Activated T-helper 1 cell treated with anti-CD3 and anti-CD28 coated beads, Interleukin-12 subunit alpha, Interleukin-12 subunit beta, Interleukin-2, Interleukin-4 antibody, amounts not matched to agents 30 ng/mL and 10 ng/mL and 1 ng/mL, durations not matched to agents 14 hours and 24 hours and 36 hours (primary cell): ENCODE data around the gene RNF150. TPM values are rescaled to one million over a fixed set of nuclear protein-coding genes. Genes with fewer than 3 reads are reported as not detected.

Experiments
- DNase-seq: peaks from one replicate; pipeline ENCODE4 v3.0.0; 2021; ENCODE audit warnings: low spot score
- H3K27ac Mint-ChIP-seq: one replicate; pipeline ENCODE4 v1.8.0; 2021; ENCODE audit warnings: mild to moderate bottlenecking, mixed read lengths
- H3K27me3 Mint-ChIP-seq: one replicate; pipeline ENCODE4 v1.8.0; 2022; ENCODE audit warnings: mild to moderate bottlenecking, moderate library complexity, mixed read lengths; ENCODE audit not compliant: insufficient read depth
- H3K36me3 Mint-ChIP-seq: one replicate; pipeline ENCODE4 v1.8.0; 2021; ENCODE audit warnings: low read depth, mixed read lengths
- H3K4me1 Mint-ChIP-seq: one replicate; pipeline ENCODE4 v1.8.0; 2021; ENCODE audit warnings: low read depth, mixed read lengths
- H3K4me3 Mint-ChIP-seq: one replicate; pipeline ENCODE4 v1.8.0; 2021; ENCODE audit warnings: mild to moderate bottlenecking, moderate library complexity, mixed read lengths
- H3K9me3 Mint-ChIP-seq: one replicate; pipeline ENCODE4 v1.8.0; 2021; ENCODE audit warnings: mixed read lengths
- intact Hi-C: fragments of 100-400 bp; cut with micrococcal nuclease; formaldehyde crosslinking; loops from one replicate; pipeline ENCODE4 v1.15.1; 2024
- total RNA-seq: library from RNA; stranded (reverse); gene quantifications from 2 replicates; pipeline ENCODE4 v1.2.3, GENCODE V29; 2022

The RNF150 gene
- total RNA-seq, 1 donor from 2014 or later: not detected

DNA sequence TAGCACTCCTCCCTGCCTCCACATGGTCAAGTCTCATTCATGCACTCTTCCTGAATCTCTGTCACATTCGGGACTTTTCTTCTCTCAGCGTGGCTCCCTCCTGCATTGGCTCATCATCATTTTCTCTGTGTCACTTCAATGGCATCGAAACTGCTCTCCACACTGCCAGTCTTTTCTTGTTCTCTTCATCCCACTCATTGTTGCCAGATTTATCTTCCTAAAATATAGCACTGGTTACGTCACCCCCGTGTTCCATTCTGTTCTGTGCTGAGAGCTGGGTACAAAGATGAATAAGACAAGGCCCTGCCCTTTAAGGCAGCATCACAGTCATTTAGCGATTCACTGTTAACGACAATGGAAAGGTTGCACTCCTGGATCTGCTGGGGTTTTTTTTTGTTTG, 202.7 kb downstream of the RNF150 start:
- no peak overlapping the region for H3K27ac Mint-ChIP-seq
- DNase-seq: no peak
- peaks cover 10% of the 10 kb centered on the region for H3K27me3 Mint-ChIP-seq
- H3K4me1 Mint-ChIP-seq: no peaks in the 10 kb centered on the region
- H3K9me3 Mint-ChIP-seq: no peaks in the 10 kb centered on the region
- intact Hi-C loops: no loop called here
- H3K36me3 Mint-ChIP-seq: no peaks in the 10 kb centered on the region
- no peak overlapping the region for H3K4me3 Mint-ChIP-seq

DNA sequence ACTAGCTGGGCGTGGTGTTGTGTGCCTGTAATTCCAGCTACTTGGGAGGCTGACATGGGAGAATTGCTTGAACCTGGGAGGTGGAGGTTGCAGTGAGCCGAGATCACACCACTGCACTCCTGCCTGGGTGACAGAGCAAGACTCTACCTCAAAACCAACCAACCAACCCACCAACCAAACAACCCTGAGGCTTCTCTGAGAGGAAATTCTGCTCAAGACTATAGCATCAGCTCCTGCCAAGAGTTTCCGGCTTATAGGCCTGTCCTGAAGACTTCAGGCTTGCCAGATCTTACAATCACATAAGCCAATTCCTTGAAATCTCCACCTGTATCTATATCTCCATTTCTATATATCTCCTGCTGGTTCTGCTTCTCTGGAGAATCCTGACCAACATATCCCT, 203.3 kb downstream of the RNF150 start:
- intact Hi-C loops: no loop called here
- Mint-ChIP-seq H3K4me3 (no peak overlapping the region), H3K36me3 (no peaks in the 10 kb centered on the region), H3K27me3 (peaks cover 10% of the 10 kb centered on the region), H3K4me1 (no peaks in the 10 kb centered on the region), H3K27ac (no peak overlapping the region), H3K9me3 (no peaks in the 10 kb centered on the region)
- no peak for DNase-seq

DNA sequence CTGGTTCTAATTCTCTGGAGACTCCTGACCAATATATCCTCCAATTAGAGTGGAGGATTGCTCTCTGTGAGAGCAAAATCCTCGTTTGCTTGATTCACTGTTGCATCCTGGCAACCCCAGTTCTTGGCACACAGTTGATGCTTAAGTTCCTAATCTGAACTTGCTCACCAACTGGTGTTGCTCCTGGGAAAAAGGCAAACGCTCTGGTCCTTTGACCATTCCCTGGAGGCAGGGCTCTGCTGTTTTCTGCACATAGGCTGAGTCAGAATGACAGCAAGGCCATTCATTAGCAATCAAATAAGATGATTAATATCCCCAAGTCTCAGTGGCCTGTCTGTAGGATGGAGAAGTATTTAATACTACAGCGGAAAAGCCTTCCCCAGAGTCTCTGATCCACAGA, 204.4 kb downstream of the RNF150 start:
- intact Hi-C loops: no loop called here
- Mint-ChIP-seq H3K27ac (no peak overlapping the region), H3K4me3 (no peak overlapping the region), H3K27me3 (peaks cover 10% of the 10 kb centered on the region), H3K4me1 (no peaks in the 10 kb centered on the region), H3K36me3 (no peaks in the 10 kb centered on the region), H3K9me3 (no peaks in the 10 kb centered on the region)
- no peak for DNase-seq

DNA sequence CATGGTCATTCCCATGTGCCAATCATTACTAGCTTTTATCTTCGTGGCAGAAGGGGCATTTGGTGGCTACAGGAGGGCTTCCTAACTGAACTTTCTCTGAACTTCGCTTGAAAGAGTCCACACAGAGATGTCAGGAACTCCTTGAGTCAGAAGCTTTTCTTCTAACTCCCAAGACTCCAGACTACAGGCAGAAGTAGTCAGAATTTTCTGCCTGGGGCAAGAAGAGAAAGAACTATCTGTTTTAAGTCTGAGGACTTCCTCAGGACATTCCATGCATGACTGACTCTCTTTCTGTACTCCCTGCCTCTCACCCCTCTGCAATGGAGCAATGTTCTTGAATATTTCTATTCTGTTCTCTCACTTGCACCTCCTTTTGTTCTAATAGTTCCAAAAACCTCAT, 206.6 kb downstream of the RNF150 start:
- Mint-ChIP-seq H3K27me3 (peaks cover 6% of the 10 kb centered on the region), H3K9me3 (no peaks in the 10 kb centered on the region), H3K4me1 (no peaks in the 10 kb centered on the region), H3K4me3 (no peak overlapping the region), H3K36me3 (no peaks in the 10 kb centered on the region), H3K27ac (no peak overlapping the region)
- no peak for DNase-seq
- intact Hi-C loops: no loop called here

DNA sequence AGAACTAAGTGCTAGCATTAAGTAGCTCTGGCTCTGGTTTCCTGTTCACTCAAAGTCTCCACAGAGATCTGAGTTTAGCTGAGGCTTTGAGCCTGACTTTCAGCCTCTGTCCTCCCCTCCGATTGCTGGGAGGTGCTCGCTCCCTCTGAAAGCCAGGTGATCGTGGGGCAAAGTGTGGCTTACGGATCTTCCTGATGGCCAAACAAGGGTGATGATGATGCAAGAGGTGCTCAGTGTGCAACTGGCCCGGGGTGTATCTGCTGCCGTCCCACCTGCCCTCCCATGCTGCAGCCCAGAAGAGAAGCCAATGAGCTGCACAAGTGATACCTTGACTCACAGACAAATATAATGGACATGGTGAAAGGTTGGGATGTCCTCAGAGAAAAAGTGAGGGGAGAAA, 207.9 kb downstream of the RNF150 start:
- Mint-ChIP-seq H3K9me3 (no peaks in the 10 kb centered on the region), H3K4me3 (no peak overlapping the region), H3K4me1 (no peaks in the 10 kb centered on the region), H3K27ac (no peak overlapping the region), H3K36me3 (no peaks in the 10 kb centered on the region), H3K27me3 (no peaks in the 10 kb centered on the region)
- intact Hi-C loops: no loop called here
- DNase-seq: no peak

DNA sequence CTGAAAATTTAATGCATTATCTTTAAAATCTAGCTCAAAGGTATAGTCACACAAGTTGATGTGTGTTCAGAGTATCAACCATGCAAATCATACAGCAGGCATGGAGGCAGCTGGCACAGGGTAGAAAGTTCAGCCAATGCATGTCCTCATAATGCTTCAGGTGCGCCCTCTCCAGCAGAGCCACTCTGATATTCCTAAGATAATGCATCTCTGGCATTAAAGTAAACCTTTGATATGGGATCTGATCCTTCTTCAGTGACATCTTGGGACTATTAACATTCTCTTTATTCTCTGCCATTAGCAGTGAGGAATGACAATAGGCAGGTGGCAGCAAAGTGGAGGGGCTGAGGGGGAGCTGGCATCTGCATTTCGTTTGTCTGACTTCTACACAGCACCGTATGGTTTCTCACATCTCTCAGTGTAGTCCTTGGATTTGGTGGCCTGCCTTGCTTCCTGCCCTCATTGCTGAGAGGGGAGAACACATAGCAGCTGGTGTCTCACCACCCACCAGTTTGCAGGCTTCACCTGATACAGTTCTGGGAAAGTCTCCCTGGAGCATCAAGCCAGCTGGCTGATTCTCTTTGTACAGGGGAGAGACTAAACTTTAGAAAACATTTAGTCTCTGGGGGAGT, 208.4 kb downstream of the RNF150 start:
- no peaks in the 10 kb centered on the region for H3K9me3 Mint-ChIP-seq
- H3K27ac Mint-ChIP-seq: no peak overlapping the region
- H3K4me1 Mint-ChIP-seq: no peaks in the 10 kb centered on the region
- no peaks in the 10 kb centered on the region for H3K27me3 Mint-ChIP-seq
- no peak overlapping the region for H3K4me3 Mint-ChIP-seq
- intact Hi-C loops: no loop called here
- DNase-seq: no peak
- no peaks in the 10 kb centered on the region for H3K36me3 Mint-ChIP-seq

DNA sequence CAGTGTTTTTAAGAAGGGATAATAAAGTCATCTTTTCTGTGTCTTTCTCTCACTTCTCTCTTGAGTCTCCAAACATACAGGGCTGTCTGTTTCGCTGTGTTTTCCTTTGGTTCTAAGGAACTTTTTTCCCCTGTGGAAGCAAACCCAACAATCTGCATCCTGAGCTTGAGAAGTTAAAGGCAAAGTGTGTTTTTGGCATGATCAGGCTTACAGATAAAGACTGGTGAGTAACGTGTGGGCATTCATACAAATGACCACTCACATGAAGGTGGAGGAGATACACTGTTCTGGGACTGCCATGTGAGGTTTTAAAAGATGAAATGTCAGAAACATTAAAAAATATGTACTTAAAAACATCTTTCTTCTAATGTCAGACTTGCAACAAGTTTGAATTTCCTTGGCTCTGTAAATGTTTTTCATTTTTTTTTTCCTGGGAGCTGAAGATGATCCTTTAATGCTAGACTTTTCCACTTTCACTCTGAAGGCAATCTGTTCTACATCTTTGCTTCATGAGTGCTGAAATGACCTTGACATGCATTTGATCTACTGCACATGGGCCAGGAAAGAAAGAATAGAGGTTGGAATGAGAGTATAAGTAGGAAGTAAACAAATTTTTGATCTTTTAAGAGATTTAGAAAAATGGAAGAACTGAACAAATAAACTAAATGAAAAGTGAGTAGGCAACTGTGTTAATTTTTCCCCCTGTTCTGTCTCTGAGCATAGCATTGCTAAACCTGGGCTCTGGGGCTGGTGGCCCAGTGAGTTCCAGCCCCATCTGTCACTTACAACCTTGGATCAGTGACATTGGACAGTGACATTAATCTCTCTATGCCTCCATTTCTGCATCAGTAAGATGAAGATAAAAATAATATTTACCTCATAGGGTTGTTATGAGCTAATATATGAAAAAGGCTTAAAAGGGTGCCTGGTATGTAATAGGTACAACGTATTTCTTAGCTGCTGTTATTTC, 226.0 kb downstream of the RNF150 start:
- no peak overlapping the region for H3K27ac Mint-ChIP-seq
- H3K4me3 Mint-ChIP-seq: no peak overlapping the region
- no peaks in the 10 kb centered on the region for H3K4me1 Mint-ChIP-seq
- DNase-seq: no peak
- intact Hi-C loops: no loop called here
- H3K9me3 Mint-ChIP-seq: no peaks in the 10 kb centered on the region
- H3K36me3 Mint-ChIP-seq: no peaks in the 10 kb centered on the region
- peaks cover 4% of the 10 kb centered on the region for H3K27me3 Mint-ChIP-seq

DNA sequence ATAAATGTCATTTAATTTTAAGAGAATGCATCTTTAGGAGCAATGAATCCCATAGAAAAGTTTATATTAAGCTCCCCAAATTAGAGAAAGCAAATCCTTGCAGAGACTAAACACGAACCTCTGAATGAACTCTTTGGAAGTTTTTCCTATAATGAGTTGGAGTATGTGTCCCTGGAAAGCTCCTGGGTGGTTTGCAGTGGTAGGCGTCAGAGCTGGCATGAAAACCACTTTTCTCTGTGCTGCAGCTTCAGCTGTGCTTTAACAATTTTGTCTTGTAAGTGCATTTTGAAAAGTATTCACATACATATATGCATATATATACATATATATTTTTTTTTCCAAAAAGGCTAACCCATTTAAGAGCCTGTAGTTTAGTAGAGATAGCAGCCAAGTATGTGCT, 228.4 kb downstream of the RNF150 start:
- Mint-ChIP-seq H3K27ac (no peak overlapping the region), H3K36me3 (no peaks in the 10 kb centered on the region), H3K4me3 (no peak overlapping the region)

DNA sequence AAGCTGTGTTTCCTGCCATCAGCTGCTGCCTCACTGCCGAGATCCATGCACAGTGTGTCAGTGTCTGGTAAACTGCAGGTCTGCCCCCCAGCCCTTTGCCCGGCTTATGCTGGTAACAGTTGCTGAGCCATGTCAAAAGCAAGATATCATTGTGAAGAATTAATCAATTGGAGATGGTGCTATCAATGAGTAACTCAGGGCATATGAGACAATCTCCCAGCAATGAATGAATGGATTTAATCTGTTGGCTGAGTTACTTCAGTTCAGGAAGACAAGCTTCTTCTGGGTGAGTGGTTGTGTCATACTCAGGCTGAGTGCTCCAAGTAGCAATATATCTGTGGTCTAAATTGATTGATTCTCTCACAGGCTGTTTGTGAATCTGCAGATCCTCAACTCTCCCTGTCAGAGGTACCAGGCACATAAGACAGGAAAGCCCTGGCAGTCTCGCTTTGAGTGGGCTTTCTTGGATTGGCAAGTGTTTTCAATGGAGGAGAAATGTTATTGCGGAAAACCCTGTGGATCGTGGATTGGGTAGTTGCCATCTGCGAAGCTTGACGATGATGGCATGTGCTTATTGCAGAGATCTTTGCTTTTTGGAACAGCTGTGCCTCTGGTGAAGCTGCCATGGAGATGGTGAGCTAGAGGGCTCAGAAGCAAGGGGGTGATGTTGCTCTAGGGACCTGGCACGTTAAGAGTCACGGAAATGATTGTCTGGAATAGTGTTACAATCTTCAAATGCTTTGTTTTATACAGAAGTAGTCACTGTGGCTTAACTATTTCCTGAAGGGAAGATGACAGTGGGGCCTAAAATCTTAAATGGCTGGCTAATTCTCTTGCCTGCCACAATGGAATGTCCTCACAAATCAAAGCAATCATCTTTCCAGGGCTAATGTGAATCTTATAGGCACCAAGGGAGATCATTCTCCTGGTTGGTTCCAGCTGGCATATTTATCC, 229.5 kb downstream of the RNF150 start:
- H3K9me3 Mint-ChIP-seq: no peaks in the 10 kb centered on the region
- no peaks in the 10 kb centered on the region for H3K4me1 Mint-ChIP-seq
- intact Hi-C loops: no loop called here
- H3K27ac Mint-ChIP-seq: no peak overlapping the region
- no peaks in the 10 kb centered on the region for H3K36me3 Mint-ChIP-seq
- H3K27me3 Mint-ChIP-seq: peaks cover 4% of the 10 kb centered on the region
- no peak for DNase-seq
- H3K4me3 Mint-ChIP-seq: no peak overlapping the region

More for the DNA sequence above, 228.4 kb downstream of the RNF150 start:
- peaks cover 4% of the 10 kb centered on the region for H3K27me3 Mint-ChIP-seq
- DNase-seq: no peak
- no peaks in the 10 kb centered on the region for H3K4me1 Mint-ChIP-seq
- intact Hi-C loops: no loop called here
- H3K9me3 Mint-ChIP-seq: no peaks in the 10 kb centered on the region

DNA sequence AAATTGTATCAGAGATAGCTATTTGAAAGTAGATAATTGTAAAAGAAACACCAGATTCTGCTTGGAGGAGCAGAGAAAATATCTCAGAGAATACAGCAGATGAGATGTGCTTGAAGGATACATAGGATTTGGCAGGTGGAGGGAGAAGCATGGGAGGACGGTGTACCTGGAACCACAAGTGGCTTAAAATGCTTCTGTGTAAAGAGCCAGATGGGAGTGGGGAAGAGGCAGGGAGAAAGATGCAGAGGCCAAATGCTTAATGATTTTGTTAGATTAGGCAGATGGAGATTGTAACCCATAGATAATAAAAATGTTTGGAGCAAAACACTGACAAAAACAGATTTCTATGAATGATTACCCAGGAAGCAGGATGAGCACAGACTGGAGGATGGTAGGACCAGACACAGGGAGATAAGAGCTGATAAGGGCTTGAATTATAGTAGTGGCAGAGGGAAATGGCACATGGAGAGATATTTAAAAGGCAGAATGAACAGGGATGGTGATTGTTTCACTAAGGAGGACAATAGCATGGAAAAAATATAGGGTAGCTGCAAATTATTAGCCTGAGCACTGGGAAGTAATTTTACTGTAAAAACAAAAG, 231.4 kb downstream of the RNF150 start:
- Mint-ChIP-seq H3K27me3 (no peaks in the 10 kb centered on the region), H3K9me3 (no peaks in the 10 kb centered on the region), H3K4me3 (no peak overlapping the region), H3K4me1 (no peaks in the 10 kb centered on the region), H3K36me3 (no peaks in the 10 kb centered on the region), H3K27ac (no peak overlapping the region)
- intact Hi-C loops: no loop called here
- no peak for DNase-seq

DNA sequence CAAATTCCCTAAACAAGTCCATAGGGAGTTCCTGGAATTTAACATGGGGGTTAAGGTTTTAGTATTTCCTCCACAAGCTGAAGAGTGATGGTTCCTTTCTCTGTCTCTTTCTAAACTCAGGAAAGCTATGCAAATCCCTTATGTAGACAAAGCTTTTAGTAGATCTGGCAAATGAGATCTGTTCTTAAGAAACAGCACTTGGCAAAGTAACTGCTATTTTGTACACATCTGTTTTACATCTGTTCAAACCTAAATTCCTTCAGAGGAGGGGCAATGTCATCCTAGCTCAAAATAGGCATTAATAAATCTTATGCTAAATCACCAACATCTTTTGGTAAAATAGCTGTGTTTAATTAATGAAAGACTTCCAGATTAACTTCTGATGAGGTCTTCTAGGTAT, 239.3 kb downstream of the RNF150 start:
- Mint-ChIP-seq H3K27me3 (no peaks in the 10 kb centered on the region), H3K4me1 (no peaks in the 10 kb centered on the region), H3K36me3 (no peaks in the 10 kb centered on the region), H3K27ac (no peak overlapping the region), H3K4me3 (no peak overlapping the region), H3K9me3 (no peaks in the 10 kb centered on the region)
- intact Hi-C loops: no loop called here
- no peak for DNase-seq

DNA sequence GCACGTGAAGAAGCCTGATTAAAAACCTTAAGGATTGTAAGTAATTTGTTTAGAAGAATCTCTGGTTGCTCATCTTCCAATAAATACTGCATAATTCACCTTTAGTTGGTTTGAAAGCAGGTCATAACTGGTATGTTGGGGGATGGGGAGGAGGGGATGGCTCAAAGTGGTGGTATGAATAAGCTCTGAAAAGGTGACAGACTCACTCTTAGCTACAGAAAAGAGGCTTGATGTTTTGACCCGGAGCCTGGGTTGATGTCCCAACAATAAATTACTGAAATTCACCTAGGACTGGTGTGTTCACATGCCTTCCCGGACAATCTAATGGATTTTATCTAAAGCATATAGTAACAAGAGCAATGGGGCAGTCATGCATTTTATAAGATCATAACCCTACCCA, 245.2 kb downstream of the RNF150 start:
- no peak for DNase-seq
- Mint-ChIP-seq H3K4me1 (no peaks in the 10 kb centered on the region), H3K4me3 (no peak overlapping the region), H3K27ac (no peak overlapping the region), H3K36me3 (no peaks in the 10 kb centered on the region), H3K27me3 (peaks cover 2% of the 10 kb centered on the region), H3K9me3 (no peaks in the 10 kb centered on the region)
- intact Hi-C loops: no loop called here
